Neural crest cell (in vitro differentiated cells): ENCODE measurements around the gene STK36. TPM values are rescaled to one million over a fixed set of nuclear protein-coding genes. Genes with fewer than 3 reads are reported as not detected.

Experiments
- DNase-seq: peaks from one replicate; pipeline ENCODE4 v3.0.0; 2021; ENCODE audit warnings: low read depth, mixed read lengths, low spot score
- H3K27ac Mint-ChIP-seq: one replicate; pipeline ENCODE4 v1.8.0; 2021; ENCODE audit warnings: mild to moderate bottlenecking, mixed read lengths; ENCODE audit not compliant: unreplicated experiment
- H3K27me3 Mint-ChIP-seq: 2 replicates; pipeline ENCODE4 v1.8.0; 2021; ENCODE audit warnings: low read depth, mild to moderate bottlenecking, mixed read lengths
- H3K36me3 Mint-ChIP-seq: 2 replicates; pipeline ENCODE4 v1.8.0; 2021; ENCODE audit warnings: low read depth, mild to moderate bottlenecking, mixed read lengths
- H3K4me1 Mint-ChIP-seq: 2 replicates; pipeline ENCODE4 v1.8.0; 2021; ENCODE audit warnings: mixed read lengths
- H3K4me3 Mint-ChIP-seq: one replicate; pipeline ENCODE4 v1.8.0; 2021; ENCODE audit warnings: mild to moderate bottlenecking, mixed read lengths
- H3K9me3 Mint-ChIP-seq: 2 replicates; pipeline ENCODE4 v1.8.0; 2021; ENCODE audit warnings: mixed read lengths
- total RNA-seq: library from RNA; stranded (reverse); gene quantifications from 2 replicates; pipeline ENCODE4 v1.2.1, GENCODE V29; 2021
- TF ChIP-seq, protein P1 (sequence below): fragments of 200-600 bp; sonication (generic); conservative IDR thresholded peaks from 2 replicates; pipeline ENCODE4 v1.5.0; 2021; ENCODE audit warnings: antibody characterized with exemption, mild to moderate bottlenecking

STK36 gene
- total RNA-seq, 1 donor from 2014 or later, result 78.7 TPM

DNA sequence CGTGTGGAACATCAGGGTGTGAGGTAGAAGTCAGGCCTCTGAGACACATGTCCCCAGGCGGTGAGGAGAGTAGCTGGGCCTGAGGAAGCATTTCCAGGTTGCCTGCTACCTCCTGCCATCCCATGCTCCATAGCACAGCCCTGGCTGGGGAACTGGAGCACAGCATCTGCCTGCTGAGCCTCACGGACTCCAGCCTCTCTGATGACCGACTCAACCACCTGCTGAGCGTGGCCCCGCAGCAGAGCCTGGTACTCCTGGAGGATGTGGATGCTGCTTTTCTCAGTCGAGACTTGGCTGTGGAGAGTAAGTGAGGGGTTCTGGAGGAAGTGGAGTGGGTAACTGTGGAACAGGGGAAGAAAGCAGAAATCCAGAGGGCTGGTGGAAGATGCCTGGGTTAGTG is 9.5 kb upstream of the STK36 start:
- H3K4me1 Mint-ChIP-seq, result peaks cover 19% of the 10 kb centered on the region
- H3K27ac Mint-ChIP-seq, result no peak overlapping the region
- no peaks in the 10 kb centered on the region for H3K9me3 Mint-ChIP-seq
- H3K4me3 Mint-ChIP-seq, result peak overlapping the region; percentile 45
- H3K36me3 Mint-ChIP-seq, result peaks cover 7% of the 10 kb centered on the region
- DNase-seq, result no peak
- TF ChIP-seq, protein P1, sequence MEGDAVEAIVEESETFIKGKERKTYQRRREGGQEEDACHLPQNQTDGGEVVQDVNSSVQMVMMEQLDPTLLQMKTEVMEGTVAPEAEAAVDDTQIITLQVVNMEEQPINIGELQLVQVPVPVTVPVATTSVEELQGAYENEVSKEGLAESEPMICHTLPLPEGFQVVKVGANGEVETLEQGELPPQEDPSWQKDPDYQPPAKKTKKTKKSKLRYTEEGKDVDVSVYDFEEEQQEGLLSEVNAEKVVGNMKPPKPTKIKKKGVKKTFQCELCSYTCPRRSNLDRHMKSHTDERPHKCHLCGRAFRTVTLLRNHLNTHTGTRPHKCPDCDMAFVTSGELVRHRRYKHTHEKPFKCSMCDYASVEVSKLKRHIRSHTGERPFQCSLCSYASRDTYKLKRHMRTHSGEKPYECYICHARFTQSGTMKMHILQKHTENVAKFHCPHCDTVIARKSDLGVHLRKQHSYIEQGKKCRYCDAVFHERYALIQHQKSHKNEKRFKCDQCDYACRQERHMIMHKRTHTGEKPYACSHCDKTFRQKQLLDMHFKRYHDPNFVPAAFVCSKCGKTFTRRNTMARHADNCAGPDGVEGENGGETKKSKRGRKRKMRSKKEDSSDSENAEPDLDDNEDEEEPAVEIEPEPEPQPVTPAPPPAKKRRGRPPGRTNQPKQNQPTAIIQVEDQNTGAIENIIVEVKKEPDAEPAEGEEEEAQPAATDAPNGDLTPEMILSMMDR, result no peak
- no peaks in the 10 kb centered on the region for H3K27me3 Mint-ChIP-seq

GRCh38 chr2:218662827-218663226 is 9.1 kb upstream of the STK36 start:
- no peaks in the 10 kb centered on the region for H3K27me3 Mint-ChIP-seq
- peak overlapping the region; percentile 45 for H3K4me3 Mint-ChIP-seq
- H3K27ac Mint-ChIP-seq, result peak overlapping the region; percentile 69
- no peak for DNase-seq
- H3K9me3 Mint-ChIP-seq, result no peaks in the 10 kb centered on the region
- TF ChIP-seq, protein P1, result no peak
- peaks cover 19% of the 10 kb centered on the region for H3K4me1 Mint-ChIP-seq
- peaks cover 9% of the 10 kb centered on the region for H3K36me3 Mint-ChIP-seq

DNA sequence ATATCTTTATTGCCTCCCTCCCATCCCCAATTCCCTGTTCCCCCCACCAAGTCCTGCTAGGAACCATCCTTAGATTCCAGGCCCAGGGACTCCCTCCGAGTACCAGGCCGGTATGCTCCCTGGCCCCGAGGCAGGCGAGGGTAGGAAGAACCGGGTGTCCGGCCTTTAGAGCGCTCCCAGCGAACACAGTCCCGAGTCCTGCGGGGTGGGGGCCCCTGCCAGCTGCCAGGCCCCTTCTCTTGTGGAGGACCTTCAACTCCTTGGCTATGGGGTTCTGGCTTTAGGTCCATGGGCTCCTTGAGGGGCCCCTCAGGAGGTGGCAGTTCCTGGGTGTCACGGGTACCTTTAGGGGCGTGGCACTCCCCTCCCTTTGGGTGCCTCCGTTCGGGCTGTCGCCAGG is 8.0 kb upstream of the STK36 start:
- TF ChIP-seq, protein P1, result no peak
- Mint-ChIP-seq H3K4me1 (peaks cover 13% of the 10 kb centered on the region), H3K27me3 (no peaks in the 10 kb centered on the region), H3K9me3 (no peaks in the 10 kb centered on the region), H3K4me3 (peak overlapping the region; percentile 32), H3K27ac (no peak overlapping the region), H3K36me3 (peaks cover 9% of the 10 kb centered on the region)
- DNase-seq, result no peak

DNA sequence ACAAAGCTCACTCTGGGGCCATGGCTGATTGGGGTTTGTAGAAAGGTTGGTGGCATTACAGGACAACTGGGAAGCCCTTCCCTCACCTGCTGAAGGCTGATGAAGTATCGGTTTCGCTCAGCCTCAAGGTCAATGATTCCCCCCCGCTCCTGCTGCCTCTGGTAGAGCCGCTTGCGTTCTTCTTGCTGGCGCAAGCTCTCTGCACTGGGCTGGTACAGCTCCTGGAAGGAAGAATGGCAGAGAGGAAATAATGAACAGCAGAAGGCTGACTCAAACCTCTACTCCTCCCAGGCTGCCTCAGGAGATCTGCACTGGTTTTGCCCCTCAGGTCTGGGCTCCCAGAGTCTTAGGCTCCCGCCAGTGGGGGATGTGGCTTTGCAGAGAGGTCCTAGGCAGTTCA is 7.2 kb upstream of the STK36 start:
- no peak overlapping the region for H3K27ac Mint-ChIP-seq
- peaks cover 9% of the 10 kb centered on the region for H3K36me3 Mint-ChIP-seq
- TF ChIP-seq, protein P1, result no peak
- H3K4me3 Mint-ChIP-seq, result peak overlapping the region; percentile 32
- no peaks in the 10 kb centered on the region for H3K9me3 Mint-ChIP-seq
- H3K4me1 Mint-ChIP-seq, result peaks cover 8% of the 10 kb centered on the region
- no peaks in the 10 kb centered on the region for H3K27me3 Mint-ChIP-seq
- no peak for DNase-seq

- TF ChIP-seq, protein P1, result no peak
- Mint-ChIP-seq H3K27ac (peak overlapping the region; percentile 99), H3K4me1 (peaks cover 20% of the 10 kb centered on the region), H3K27me3 (no peaks in the 10 kb centered on the region), H3K4me3 (peak overlapping the region; percentile 97), H3K36me3 (peaks cover 2% of the 10 kb centered on the region), H3K9me3 (no peaks in the 10 kb centered on the region)
- no peak for DNase-seq
These were observed 711 bp upstream of the STK36 start for GRCh38 chr2:218671097-218671653.
